DMS153 (cell line): ENCODE results near the gene IQSEC2.
A peak's percentile ranks its signal among the peaks of the same experiment; 100 is the strongest.

Experiments used
- DNase-seq: peaks from one replicate; lab custom pipeline; 2025; lab: John Stamatoyannopoulos, UW

IQSEC2 gene

GRCh38 chrX:53242310-53242709 is 39.1 kb downstream of the IQSEC2 start:
- no peak for DNase-seq

- DNase-seq: no peak
Observed at GRCh38 chrX:53241558-53241957, 39.8 kb downstream of the IQSEC2 start.

- no peak for DNase-seq
Observed at GRCh38 chrX:53239474-53239873, 41.9 kb downstream of the IQSEC2 start.

- no peak for DNase-seq
Observed at GRCh38 chrX:53237056-53237455, 44.3 kb downstream of the IQSEC2 start.

GRCh38 chrX:53236025-53236679 is 45.2 kb downstream of the IQSEC2 start:
- DNase-seq: no peak

- DNase-seq: no peak
Observed at GRCh38 chrX:53235566-53235965, 45.8 kb downstream of the IQSEC2 start.

GRCh38 chrX:53234484-53234883 is 46.9 kb downstream of the IQSEC2 start:
- DNase-seq: no peak

GRCh38 chrX:53233536-53233935 is 47.8 kb downstream of the IQSEC2 start:
- no peak for DNase-seq

- no peak for DNase-seq
Observed at GRCh38 chrX:53230116-53230515, 51.3 kb downstream of the IQSEC2 start.

- no peak for DNase-seq
Observed at GRCh38 chrX:53227224-53227765, 54.1 kb downstream of the IQSEC2 start.

- peak; percentile 62 for DNase-seq
Observed at GRCh38 chrX:53224860-53225797, 56.3 kb downstream of the IQSEC2 start, which contains the start of gene KDM5C. KDM5C (minus strand) TSS chrX:53225207; CDS start chrX:53224889, 318 bp downstream.

- DNase-seq: no peak
Observed at GRCh38 chrX:53223955-53224859, 57.2 kb downstream of the IQSEC2 start.

- DNase-seq: no peak
Observed at GRCh38 chrX:53223068-53223693, 58.2 kb downstream of the IQSEC2 start.
